ENCODE results near the gene CDCA7L.
A peak's percentile ranks its signal among the peaks of the same experiment; 100 is the strongest.
"Not testable (repeated sequence)": the region's sequence is repeated elsewhere in the genome, so short reads cannot be mapped to it uniquely, and the experiment has no call there.

Gene CDCA7L

GRCh38 chr7:21944616-21945453 lies 864 bp downstream of the CDCA7L start:
- DNase-seq (ENCODE audit: low read depth) = no peak

- DNase-seq (ENCODE audit: low read depth) = no peak
Observed at GRCh38 chr7:21943436-21943835, 2.3 kb downstream of the CDCA7L start.

DNA sequence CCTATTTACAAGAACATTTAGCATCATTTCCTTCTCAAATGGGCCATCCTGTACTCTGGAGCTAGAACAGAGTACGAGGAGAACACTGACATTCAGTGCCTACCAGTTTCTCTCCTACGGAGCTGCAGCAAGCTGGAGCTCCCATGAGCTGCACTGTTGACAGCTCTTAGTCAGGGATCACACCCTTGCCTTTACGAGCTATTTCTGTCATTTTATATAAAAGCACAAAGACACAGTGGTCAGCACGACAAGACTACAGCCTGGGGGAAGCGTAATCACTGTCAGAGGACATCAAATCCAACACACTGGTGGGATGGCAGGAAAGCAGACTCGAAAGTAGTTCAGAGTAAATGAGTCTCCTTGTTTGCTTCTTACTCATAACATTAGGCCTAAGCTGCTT lies 2.7 kb downstream of the CDCA7L start:
- DNase-seq (ENCODE audit: low read depth) = no peak

DNA sequence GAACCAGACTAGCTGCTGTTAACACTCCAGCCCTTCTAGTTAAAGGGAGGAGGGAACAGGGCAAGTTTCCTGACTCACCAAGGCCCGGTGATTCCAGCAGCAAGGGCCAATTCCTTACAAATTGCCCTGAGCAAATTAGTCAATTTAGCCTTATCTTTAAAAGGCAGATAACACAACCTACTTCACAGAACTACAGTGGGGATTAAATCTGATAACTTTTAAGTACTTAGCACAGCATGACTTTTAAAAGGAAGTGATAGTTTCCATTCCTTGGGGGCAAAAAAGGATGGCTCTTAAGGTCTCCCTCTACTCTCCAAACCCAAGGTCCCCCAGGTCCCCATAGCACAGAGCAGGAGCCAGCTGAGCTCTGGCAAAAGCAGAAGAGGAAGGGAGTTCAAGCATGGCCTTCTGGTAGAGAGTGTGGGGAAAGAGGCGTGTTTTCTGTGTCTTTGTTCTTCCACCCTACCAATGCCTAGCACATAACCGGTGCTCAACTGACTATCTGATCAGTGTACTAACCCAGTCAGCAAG lies 4.0 kb downstream of the CDCA7L start:
- no peak for DNase-seq (ENCODE audit: low read depth)

GRCh38 chr7:21939858-21940372 lies 5.8 kb downstream of the CDCA7L start:
- DNase-seq (ENCODE audit: low read depth) = no peak

GRCh38 chr7:21939136-21939857 lies 6.4 kb downstream of the CDCA7L start:
- DNase-seq (ENCODE audit: low read depth) = no peak

DNA sequence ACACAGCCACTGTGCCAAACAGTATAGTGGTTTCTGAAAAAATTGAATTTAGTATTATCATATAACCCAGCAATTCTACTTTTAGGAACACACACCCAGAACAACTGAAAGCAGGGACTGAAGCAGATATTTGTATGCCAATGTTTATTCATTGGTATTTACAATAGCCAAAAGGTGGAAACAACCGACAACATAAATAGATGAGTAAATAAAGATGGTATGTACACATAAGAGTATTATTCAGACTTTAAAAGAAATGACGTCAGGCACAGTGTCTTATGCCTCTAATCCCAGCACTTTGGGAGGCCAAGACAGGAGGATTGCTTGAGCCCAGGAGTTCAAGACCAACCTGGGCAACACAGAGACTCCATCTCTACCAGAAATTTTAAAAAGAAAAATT lies 7.2 kb downstream of the CDCA7L start:
- DNase-seq (ENCODE audit: low read depth) = no peak

DNA sequence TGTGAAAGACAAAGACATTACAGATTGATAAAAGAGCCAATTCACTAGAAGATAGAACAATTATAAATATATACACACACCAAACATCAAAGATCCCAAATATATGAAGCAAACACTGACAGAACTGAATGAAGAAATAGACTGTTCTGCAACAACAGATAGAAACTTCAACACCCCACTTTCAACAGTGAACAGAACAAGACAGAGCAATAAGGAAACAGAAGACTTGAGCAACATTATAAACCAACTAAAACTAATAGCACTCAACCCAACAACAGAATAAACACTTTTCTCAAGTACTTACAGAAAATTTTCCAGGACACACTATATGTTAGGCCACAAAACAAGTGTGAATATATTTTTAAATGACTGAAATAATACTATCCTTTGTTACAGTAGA lies 10.9 kb downstream of the CDCA7L start:
- DNase-seq (ENCODE audit: low read depth) = no peak

- DNase-seq (ENCODE audit: low read depth) = not testable (repeated sequence)
Observed at GRCh38 chr7:21933293-21933692, 12.4 kb downstream of the CDCA7L start.

DNA sequence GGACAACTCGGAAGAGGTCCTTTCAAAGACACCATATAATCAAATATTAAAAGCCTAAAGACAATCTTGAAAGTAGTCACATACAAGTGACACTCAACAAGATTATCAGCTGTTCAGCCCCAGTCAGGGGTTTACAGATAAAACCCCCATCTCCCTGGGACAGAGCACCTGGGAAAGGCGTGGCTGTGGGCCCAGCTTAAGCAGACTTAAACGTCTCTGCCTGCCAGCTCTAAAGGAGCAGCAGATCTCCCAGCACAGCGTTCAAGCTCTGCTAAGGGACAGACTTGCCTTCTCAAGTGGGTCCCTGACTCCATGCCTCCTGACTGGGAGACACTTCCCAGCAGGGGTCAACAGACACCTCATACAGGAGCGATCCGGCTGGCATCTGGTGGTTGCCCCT lies 18.0 kb downstream of the CDCA7L start:
- DNase-seq (ENCODE audit: low read depth) = no peak

- no peak for DNase-seq (ENCODE audit: low read depth)
Observed at GRCh38 chr7:21926448-21926847, 19.3 kb downstream of the CDCA7L start.

GRCh38 chr7:21923658-21924057 lies 22.0 kb downstream of the CDCA7L start:
- no peak for DNase-seq (ENCODE audit: low read depth)

DNA sequence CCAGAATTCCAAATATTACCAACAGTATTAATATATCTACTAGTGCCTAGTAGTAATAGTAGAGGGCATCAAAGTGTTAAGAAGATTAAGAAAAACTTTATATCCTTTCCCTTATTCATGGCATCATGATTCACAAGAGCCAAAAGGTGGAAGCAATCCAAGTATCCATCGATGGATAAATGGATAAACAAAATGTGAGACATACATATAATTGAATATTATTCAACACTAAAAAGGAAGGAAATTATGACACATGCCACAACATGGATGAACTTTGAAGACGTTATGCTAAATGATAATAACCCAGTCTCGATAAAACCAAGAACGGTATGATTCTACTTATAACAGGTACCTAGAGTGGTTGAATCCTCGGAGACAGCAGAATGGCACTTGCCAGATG lies 23.1 kb downstream of the CDCA7L start:
- DNase-seq (ENCODE audit: low read depth) = no peak

GRCh38 chr7:21920936-21921335 lies 24.8 kb downstream of the CDCA7L start:
- DNase-seq (ENCODE audit: low read depth) = no peak

DNA sequence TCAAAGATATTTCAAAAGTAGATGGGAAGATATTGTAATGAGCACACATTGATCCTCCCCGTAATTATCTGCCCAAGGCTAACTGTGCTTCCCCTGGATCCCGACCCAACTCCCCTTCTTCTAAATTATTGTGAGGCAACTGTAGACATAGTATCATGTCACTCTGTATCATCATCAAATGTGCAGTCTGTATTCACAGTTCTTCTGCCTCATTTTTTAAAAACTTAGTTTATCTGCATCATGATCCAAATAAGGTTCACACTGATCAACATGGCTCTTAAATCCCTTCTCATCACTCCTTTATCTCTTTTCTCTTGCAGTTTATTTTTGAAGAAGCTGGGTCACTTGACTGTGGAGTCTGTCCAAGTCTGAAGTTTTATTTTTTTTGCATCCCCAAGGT lies 27.5 kb downstream of the CDCA7L start:
- DNase-seq (ENCODE audit: low read depth) = no peak

GRCh38 chr7:21916629-21917028 lies 29.1 kb downstream of the CDCA7L start:
- no peak for DNase-seq (ENCODE audit: low read depth)

- no peak for DNase-seq (ENCODE audit: low read depth)
Observed at GRCh38 chr7:21916176-21916575, 29.5 kb downstream of the CDCA7L start.

- DNase-seq (ENCODE audit: low read depth) = no peak
Observed at GRCh38 chr7:21915140-21915539, 30.6 kb downstream of the CDCA7L start.

- no peak for DNase-seq (ENCODE audit: low read depth)
Observed at GRCh38 chr7:21914671-21915070, 31.0 kb downstream of the CDCA7L start.

GRCh38 chr7:21912931-21913780 lies 32.5 kb downstream of the CDCA7L start:
- DNase-seq (ENCODE audit: low read depth) = no peak

GRCh38 chr7:21912305-21912704 lies 33.4 kb downstream of the CDCA7L start:
- DNase-seq (ENCODE audit: low read depth) = peak; percentile 77

GRCh38 chr7:21911341-21911875 lies 34.3 kb downstream of the CDCA7L start:
- DNase-seq (ENCODE audit: low read depth) = peak; percentile 21
